ENCODE results near the gene AGPS. TPM values are rescaled to one million over a fixed set of nuclear protein-coding genes. Genes with fewer than 3 reads are reported as not detected.

The AGPS gene
- total RNA-seq, 4 donors from 2014 or later, result 23.1 to 38.8 (median 24.7) TPM

DNA sequence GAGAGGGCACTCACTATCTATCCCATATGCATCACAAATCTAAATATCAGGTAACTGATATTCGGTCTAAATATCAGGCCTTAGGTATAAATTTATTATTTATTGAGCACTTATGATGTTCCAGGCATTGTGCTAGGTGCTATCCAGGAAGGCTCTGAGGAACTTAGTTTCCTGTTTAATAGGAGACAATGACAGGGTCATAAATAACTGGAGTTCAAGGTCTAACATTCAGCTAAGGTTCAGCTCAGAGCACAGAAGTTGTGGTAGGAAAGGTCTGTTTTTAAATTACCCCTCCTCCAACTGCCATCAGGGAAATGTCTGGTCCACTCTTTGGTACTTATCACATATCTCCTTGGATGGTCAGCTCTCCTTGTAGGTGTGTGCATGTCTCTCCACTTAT lies 193.6 kb downstream of the AGPS start:
- Histone ChIP-seq H3K4me1 (no peaks in the 10 kb centered on the region), H3K9me3 (no peaks in the 10 kb centered on the region), H3K27me3 (no peaks in the 10 kb centered on the region), H3K27ac (no peak overlapping the region), H3K4me3 (replicated peaks in 1 of 3) (no peak overlapping the region), H3K36me3 (no peaks in the 10 kb centered on the region)
- WGBS, 2 donors, result 77 to 95% methylated on average over 1 of the region's 1 CpG
- intact Hi-C loops (cut with DNase I), result no loop called here
- TF ChIP-seq POLR2A (IDR thresholded peaks at IDR 0.05), result no peak
- TF ChIP-seq, protein P1, sequence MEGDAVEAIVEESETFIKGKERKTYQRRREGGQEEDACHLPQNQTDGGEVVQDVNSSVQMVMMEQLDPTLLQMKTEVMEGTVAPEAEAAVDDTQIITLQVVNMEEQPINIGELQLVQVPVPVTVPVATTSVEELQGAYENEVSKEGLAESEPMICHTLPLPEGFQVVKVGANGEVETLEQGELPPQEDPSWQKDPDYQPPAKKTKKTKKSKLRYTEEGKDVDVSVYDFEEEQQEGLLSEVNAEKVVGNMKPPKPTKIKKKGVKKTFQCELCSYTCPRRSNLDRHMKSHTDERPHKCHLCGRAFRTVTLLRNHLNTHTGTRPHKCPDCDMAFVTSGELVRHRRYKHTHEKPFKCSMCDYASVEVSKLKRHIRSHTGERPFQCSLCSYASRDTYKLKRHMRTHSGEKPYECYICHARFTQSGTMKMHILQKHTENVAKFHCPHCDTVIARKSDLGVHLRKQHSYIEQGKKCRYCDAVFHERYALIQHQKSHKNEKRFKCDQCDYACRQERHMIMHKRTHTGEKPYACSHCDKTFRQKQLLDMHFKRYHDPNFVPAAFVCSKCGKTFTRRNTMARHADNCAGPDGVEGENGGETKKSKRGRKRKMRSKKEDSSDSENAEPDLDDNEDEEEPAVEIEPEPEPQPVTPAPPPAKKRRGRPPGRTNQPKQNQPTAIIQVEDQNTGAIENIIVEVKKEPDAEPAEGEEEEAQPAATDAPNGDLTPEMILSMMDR (IDR thresholded peaks at IDR 0.05), result no peak
- DNase-seq, result no peak

GRCh38 chr2:177587371-177587770 lies 194.8 kb downstream of the AGPS start:
- intact Hi-C loops (cut with DNase I), result no loop called here
- H3K36me3 ChIP-seq, result no peaks in the 10 kb centered on the region
- H3K9me3 ChIP-seq, result no peaks in the 10 kb centered on the region
- TF ChIP-seq POLR2A (IDR thresholded peaks at IDR 0.05), result no peak
- TF ChIP-seq, protein P1 (IDR thresholded peaks at IDR 0.05), result no peak
- no peaks in the 10 kb centered on the region for H3K4me1 ChIP-seq
- WGBS, 2 donors, result 78 to 96% methylated on average over 1 of the region's 1 CpG
- H3K4me3 ChIP-seq (replicated peaks in 1 of 3), result no peak overlapping the region
- H3K27me3 ChIP-seq, result no peaks in the 10 kb centered on the region
- DNase-seq, result no peak
- H3K27ac ChIP-seq, result no peak overlapping the region

DNA sequence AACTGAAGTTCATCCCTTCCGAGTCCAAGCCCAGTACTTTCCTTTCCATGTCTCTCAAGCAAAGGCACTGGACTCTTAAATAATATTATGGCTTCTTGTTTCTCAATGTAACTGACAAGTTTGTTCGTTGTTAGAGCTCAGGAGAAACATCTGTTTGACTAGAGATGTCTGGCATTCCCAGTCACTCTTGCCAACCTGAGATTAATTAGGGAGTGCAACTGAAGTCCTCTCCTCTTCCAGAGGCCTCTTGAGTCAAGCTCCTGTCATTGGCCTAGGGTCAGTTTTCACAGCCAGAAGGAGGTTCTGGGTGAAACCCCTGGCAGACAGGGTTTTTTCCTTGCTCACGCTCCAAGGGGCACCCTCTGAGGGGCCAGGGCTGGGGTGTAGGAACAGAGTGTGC lies 196.1 kb downstream of the AGPS start:
- Histone ChIP-seq H3K4me1 (no peaks in the 10 kb centered on the region), H3K27ac (no peak overlapping the region), H3K4me3 (replicated peaks in 1 of 3) (no peak overlapping the region), H3K27me3 (no peaks in the 10 kb centered on the region), H3K9me3 (no peaks in the 10 kb centered on the region), H3K36me3 (no peaks in the 10 kb centered on the region)
- TF ChIP-seq, protein P1 (IDR thresholded peaks at IDR 0.05), result no peak
- TF ChIP-seq POLR2A (IDR thresholded peaks at IDR 0.05), result no peak
- DNase-seq, result peak; percentile 23 to 29
- intact Hi-C loops (cut with DNase I), result no loop called here
- 49 to 60% methylated on average over 3 of the region's 3 CpGs for WGBS, 2 donors

DNA sequence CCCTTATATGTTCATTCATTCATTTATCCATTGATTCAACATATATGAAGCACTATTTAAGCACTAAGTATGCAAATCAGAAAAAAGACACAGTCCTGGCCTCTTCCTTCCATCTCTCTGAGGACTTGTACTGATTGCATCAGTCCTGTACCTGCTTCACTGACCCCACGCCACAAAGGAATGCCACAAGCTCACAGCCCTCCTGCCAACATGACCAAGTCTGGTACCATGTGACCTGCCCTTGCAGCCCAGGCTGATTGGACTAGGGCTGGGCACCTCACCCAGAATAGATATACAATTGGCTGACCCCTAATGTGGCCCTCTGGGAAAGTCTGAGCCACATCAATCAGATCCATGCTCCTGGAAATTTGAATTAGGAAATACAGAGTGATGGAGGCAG lies 196.6 kb downstream of the AGPS start:
- 44 to 67% methylated on average over 1 of the region's 1 CpG for WGBS, 2 donors
- H3K4me1 ChIP-seq, result no peaks in the 10 kb centered on the region
- no peak overlapping the region for H3K4me3 ChIP-seq (replicated peaks in 1 of 3)
- no peaks in the 10 kb centered on the region for H3K27me3 ChIP-seq
- H3K9me3 ChIP-seq, result no peaks in the 10 kb centered on the region
- TF ChIP-seq POLR2A (IDR thresholded peaks at IDR 0.05), result no peak
- TF ChIP-seq, protein P1 (IDR thresholded peaks at IDR 0.05), result no peak
- no peak overlapping the region for H3K27ac ChIP-seq
- H3K36me3 ChIP-seq, result no peaks in the 10 kb centered on the region
- intact Hi-C loops (cut with DNase I), result no loop called here
- DNase-seq, result peak; percentile 43 to 48

- Histone ChIP-seq H3K4me3 (replicated peaks in 1 of 3) (no peak overlapping the region), H3K27ac (no peak overlapping the region), H3K4me1 (no peaks in the 10 kb centered on the region), H3K36me3 (no peaks in the 10 kb centered on the region), H3K9me3 (no peaks in the 10 kb centered on the region), H3K27me3 (no peaks in the 10 kb centered on the region)
- DNase-seq, result no peak
- intact Hi-C loops (cut with DNase I), result no loop called here
- WGBS, 2 donors, result 79 to 100% methylated on average over 2 of the region's 2 CpGs
- TF ChIP-seq, protein P1 (IDR thresholded peaks at IDR 0.05), result no peak
- no peak for TF ChIP-seq POLR2A (IDR thresholded peaks at IDR 0.05)
Observed at GRCh38 chr2:177592397-177592796, 199.8 kb downstream of the AGPS start.
